ENCODE data around the gene STK4.

The STK4 gene

GRCh38 chr20:45112754-45113153 lies 146.4 kb downstream of the STK4 start:
- no peak overlapping the region for H3K4me3 ChIP-seq (ENCODE audit: control insufficient read depth, low read depth, low read length)
- TF ChIP-seq CTCF (IDR thresholded peaks at IDR 0.05; ENCODE audit: control insufficient read depth, insufficient read depth, low read depth, low read length, missing control alignments), result no peak
- DNase-seq (ENCODE audit: low read depth), result no peak

GRCh38 chr20:45113865-45114264 lies 147.6 kb downstream of the STK4 start:
- H3K4me3 ChIP-seq (ENCODE audit: control insufficient read depth, low read depth, low read length), result no peak overlapping the region
- TF ChIP-seq CTCF (IDR thresholded peaks at IDR 0.05; ENCODE audit: control insufficient read depth, insufficient read depth, low read depth, low read length, missing control alignments), result no peak
- no peak for DNase-seq (ENCODE audit: low read depth)

- no peak for DNase-seq (ENCODE audit: low read depth)
- no peak within 1 kb of the TSS for H3K4me3 ChIP-seq (ENCODE audit: control insufficient read depth, low read depth, low read length)
- no peak for TF ChIP-seq CTCF (IDR thresholded peaks at IDR 0.05; ENCODE audit: control insufficient read depth, insufficient read depth, low read depth, low read length, missing control alignments)
Measured at GRCh38 chr20:45114465-45115385, 148.4 kb downstream of the STK4 start, which contains the start of gene WFDC5. Gene WFDC5, minus strand, starts transcription at chr20:45115174. Its CDS starts 91 bp downstream, at chr20:45115083.

- no peak for TF ChIP-seq CTCF (IDR thresholded peaks at IDR 0.05; ENCODE audit: control insufficient read depth, insufficient read depth, low read depth, low read length, missing control alignments)
- DNase-seq (ENCODE audit: low read depth), result no peak
- H3K4me3 ChIP-seq (ENCODE audit: control insufficient read depth, low read depth, low read length), result no peak overlapping the region
Measured at GRCh38 chr20:45115386-45115774, 149.1 kb downstream of the STK4 start.

- no peak overlapping the region for H3K4me3 ChIP-seq (ENCODE audit: control insufficient read depth, low read depth, low read length)
- no peak for DNase-seq (ENCODE audit: low read depth)
- TF ChIP-seq CTCF (IDR thresholded peaks at IDR 0.05; ENCODE audit: control insufficient read depth, insufficient read depth, low read depth, low read length, missing control alignments), result no peak
Measured at GRCh38 chr20:45115829-45116228, 149.5 kb downstream of the STK4 start.

- no peak for TF ChIP-seq CTCF (IDR thresholded peaks at IDR 0.05; ENCODE audit: control insufficient read depth, insufficient read depth, low read depth, low read length, missing control alignments)
- no peak overlapping the region for H3K4me3 ChIP-seq (ENCODE audit: control insufficient read depth, low read depth, low read length)
- no peak for DNase-seq (ENCODE audit: low read depth)
Measured at GRCh38 chr20:45117581-45117980, 151.3 kb downstream of the STK4 start.

All from AG09309 (cell line).